Fibroblast of lung (primary cell): Measurements from ENCODE around the gene BPGM. TPM values are rescaled to one million over a fixed set of nuclear protein-coding genes. Genes with fewer than 3 reads are reported as not detected.
A peak's percentile ranks its signal among the peaks of the same experiment; 100 is the strongest.

Experiments
- DNase-seq, 2 donors: peaks; one replicate each; pipeline versions ENCODE4 v3.0.0 to v3.0.0-alpha.2; 2010; ENCODE audit warnings: low read depth in 2 of 2
- H2AFZ ChIP-seq: 2 replicates; pipeline ENCODE4 v1.5.1; 2012; ENCODE audit warnings: low read length, control low read depth, inconsistent platforms
- H3K27ac ChIP-seq: 2 replicates; pipeline ENCODE4 v1.5.1; 2011; ENCODE audit warnings: low read length, control low read depth; ENCODE audit not compliant: insufficient read depth
- H3K27me3 ChIP-seq: 2 replicates; pipeline ENCODE4 v1.5.1; 2011; ENCODE audit warnings: mild to moderate bottlenecking, low read length; ENCODE audit not compliant: control insufficient read depth, insufficient read depth
- H3K36me3 ChIP-seq: 2 replicates; pipeline ENCODE4 v1.5.1; 2011; ENCODE audit warnings: low read length; ENCODE audit not compliant: control insufficient read depth, insufficient read depth
- H3K4me1 ChIP-seq: 2 replicates; pipeline ENCODE4 v1.5.1; 2011; ENCODE audit warnings: low read length; ENCODE audit not compliant: control insufficient read depth, insufficient read depth; ENCODE audit errors: extremely low read depth
- H3K4me2 ChIP-seq: 2 replicates; pipeline ENCODE4 v1.5.1; 2011; ENCODE audit warnings: low read length, control low read depth; ENCODE audit not compliant: insufficient read depth; ENCODE audit errors: extremely low read depth
- H3K4me3 ChIP-seq, 4 experiments: fragments of 200-600 bp in 1 of 4; sonication (generic) in 1 of 4; replicated peaks in 1 of 4; 2 replicates each; pipeline ENCODE4 v1.5.1; 2011 to 2016; ENCODE audit warnings: low read length in 4 of 4, low read depth in 3 of 4, mild to moderate bottlenecking in 3 of 4, control low read depth in 2 of 4, inconsistent platforms in 1 of 4, mixed read lengths in 1 of 4; ENCODE audit not compliant: insufficient read depth in 1 of 4; ENCODE audit errors: control extremely low read depth in 1 of 4
- H3K79me2 ChIP-seq: 2 replicates; pipeline ENCODE4 v1.5.1; 2012; ENCODE audit warnings: mild to moderate bottlenecking, low read length, inconsistent platforms; ENCODE audit not compliant: control insufficient read depth, insufficient read depth
- H3K9ac ChIP-seq: 2 replicates; pipeline ENCODE4 v1.5.1; 2011; ENCODE audit warnings: mild to moderate bottlenecking, low read length, control low read depth; ENCODE audit not compliant: insufficient read depth
- H3K9me3 ChIP-seq: 2 replicates; pipeline ENCODE4 v1.5.1; 2012; ENCODE audit warnings: low read depth, low read length; ENCODE audit not compliant: control insufficient read depth, insufficient read depth
- H4K20me1 ChIP-seq: 2 replicates; pipeline ENCODE4 v1.5.1; 2011; ENCODE audit warnings: low read length; ENCODE audit not compliant: control insufficient read depth, insufficient read depth; ENCODE audit errors: extremely low read depth
- CTCF ChIP-seq, 2 donors: IDR thresholded peaks in 1 of 2; conservative IDR thresholded peaks in 1 of 2; 1 replicate in 1 of 2; 2 replicates in 1 of 2; pipeline ENCODE4 v1.5.1; 2011 to 2012; ENCODE audit warnings: low read length in 2 of 2, control low read depth in 1 of 2, inconsistent platforms in 1 of 2, low read depth in 1 of 2, mild to moderate bottlenecking in 1 of 2
- EZH2 ChIP-seq: IDR thresholded peaks from 2 replicates; pipeline ENCODE4 v1.5.1; 2012; ENCODE audit warnings: low read length, control low read depth, mild to moderate bottlenecking; ENCODE audit errors: missing control alignments
- polyA minus RNA-seq: library from RNA; depleted of rRNA, polyadenylated mRNA; stranded (reverse); fragments of >200 nt; gene quantifications from 2 replicates; pipeline ENCODE4 v1.2.3, GENCODE V29; 2011; ENCODE audit warnings: low replicate concordance
- polyA plus RNA-seq, 2 donors: library from polyadenylated mRNA; depleted of rRNA in 1 of 2; stranded (reverse) in 1 of 2; unstranded in 1 of 2; fragments of >200 nt; gene quantifications; 2 replicates each; pipeline ENCODE4 v1.2.1, GENCODE V29; 2011 to 2012; ENCODE audit warnings: missing spikeins in 1 of 2
- total RNA-seq: library from RNA; depleted of rRNA; stranded (reverse); fragments of >200 nt; gene quantifications from 2 replicates; pipeline ENCODE4 v1.2.1, GENCODE V29; 2014

Gene BPGM
- total RNA-seq (19.0 and 25.8 TPM in 2 replicates), polyA plus RNA-seq (24.0 and 29.7 TPM in 2 replicates), polyA minus RNA-seq (1.6 TPM in 1 of 2 replicates, not detected in the other)
- 13.7 and 16.8 TPM in 2 replicates for polyA plus RNA-seq (2012)

DNA sequence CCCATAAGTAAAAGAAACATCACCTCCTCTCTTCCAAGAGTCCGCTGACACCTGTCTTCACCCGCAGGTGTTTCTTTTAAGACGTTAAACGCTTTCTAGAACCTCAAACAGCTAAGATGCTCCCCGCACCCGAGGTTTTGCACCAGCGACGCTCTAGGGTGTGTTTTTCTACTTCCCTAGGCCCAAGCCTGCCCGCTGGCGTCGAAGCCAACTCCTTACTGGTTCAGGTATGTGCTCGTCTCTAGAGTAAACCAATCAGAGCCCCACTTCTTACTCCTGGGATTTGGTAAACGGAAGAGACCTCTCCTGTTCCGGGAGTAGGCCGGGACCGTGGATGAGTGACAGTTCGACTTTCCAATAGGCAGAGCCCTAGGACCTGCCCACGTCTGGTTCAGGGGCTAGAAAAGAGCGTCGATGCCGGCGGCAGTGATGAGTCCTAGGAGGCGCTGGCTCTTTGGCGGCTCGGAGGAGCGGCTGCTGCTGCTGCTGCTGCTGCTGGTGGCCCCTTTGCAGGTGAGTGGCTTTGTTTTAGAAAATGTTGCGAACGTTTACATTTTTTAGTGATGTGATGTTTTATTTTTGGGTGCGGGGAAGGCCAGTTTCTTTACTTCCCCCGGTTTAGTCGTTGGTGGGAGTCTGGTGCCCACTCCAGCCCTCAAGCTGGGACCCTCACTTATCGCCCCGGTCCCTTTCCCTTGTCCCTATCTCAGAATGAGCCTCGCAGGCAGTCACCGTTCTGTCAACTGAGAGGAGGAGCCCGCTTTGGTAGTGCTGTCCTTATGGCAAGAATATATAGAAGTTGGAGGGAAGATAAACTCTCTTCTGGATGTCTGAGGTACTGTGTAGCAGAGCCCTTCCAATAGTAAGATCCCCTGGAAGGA is at the start of gene BPGM:
Gene BPGM (plus strand): TSS at position 429 of the 881 bp plus-strand sequence. CDS start 14,655 bp downstream, outside the sequence.
- H4K20me1 ChIP-seq, result no peaks in the 10 kb centered on the region
- no peaks in the 10 kb centered on the region for H3K36me3 ChIP-seq
- peak within 1 kb of the TSS; percentile 85 for H3K27ac ChIP-seq
- peaks cover 11% of the 10 kb centered on the region for H3K79me2 ChIP-seq
- DNase-seq, result peak; percentile 100
- H3K4me3 ChIP-seq, result peak within 1 kb of the TSS; percentile 79 to 96 (median 92)
- no peaks in the 10 kb centered on the region for H3K27me3 ChIP-seq
- H3K9me3 ChIP-seq, result no peaks in the 10 kb centered on the region
- peak within 1 kb of the TSS; percentile 61 for H2AFZ ChIP-seq
- H3K4me1 ChIP-seq, result peaks cover 4% of the 10 kb centered on the region
- peak within 1 kb of the TSS; percentile 67 for H3K9ac ChIP-seq
- TF ChIP-seq CTCF (conservative IDR thresholded peaks at IDR 0.05 in 1 of 2, IDR thresholded peaks at IDR 0.05 in 1 of 2; ENCODE audit: low read depth in 1 of 2, low read length in 2 of 2) (peak in 1 of 2 donors; percentile 9), EZH2 (no peak)
- peak within 1 kb of the TSS; percentile 89 for H3K4me2 ChIP-seq

DNA sequence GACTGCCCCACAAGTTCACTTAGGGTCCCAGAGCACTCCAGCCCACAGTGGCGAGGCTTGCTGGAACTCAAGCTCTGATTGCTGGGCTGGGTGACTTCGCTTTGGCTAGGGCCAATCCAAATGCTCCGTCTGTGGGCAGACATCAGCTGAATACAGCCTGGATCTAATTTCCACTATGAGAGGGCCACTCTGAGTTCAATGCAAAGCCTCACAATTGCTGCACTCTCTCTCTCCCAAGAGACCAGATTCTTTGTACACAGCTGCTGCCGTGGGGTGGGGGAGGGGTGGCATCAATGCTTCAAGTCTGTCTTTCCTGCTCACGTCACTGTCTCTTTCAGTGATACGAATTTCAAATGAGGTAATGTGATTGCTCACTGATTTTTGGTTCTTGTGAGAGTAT is 47.3 kb upstream of the BPGM start:
- H3K4me2 ChIP-seq, result no peak overlapping the region
- no peak overlapping the region for H3K27ac ChIP-seq
- H3K4me1 ChIP-seq, result peaks cover 3% of the 10 kb centered on the region
- H3K79me2 ChIP-seq, result no peaks in the 10 kb centered on the region
- no peaks in the 10 kb centered on the region for H3K27me3 ChIP-seq
- no peaks in the 10 kb centered on the region for H3K36me3 ChIP-seq
- no peak overlapping the region for H3K4me3 ChIP-seq
- H2AFZ ChIP-seq, result no peak overlapping the region
- TF ChIP-seq CTCF (conservative IDR thresholded peaks at IDR 0.05 in 1 of 2, IDR thresholded peaks at IDR 0.05 in 1 of 2; ENCODE audit: low read depth in 1 of 2, low read length in 2 of 2) (no peak), EZH2 (no peak)
- no peaks in the 10 kb centered on the region for H4K20me1 ChIP-seq
- no peak for DNase-seq
- no peak overlapping the region for H3K9ac ChIP-seq
- H3K9me3 ChIP-seq, result no peaks in the 10 kb centered on the region

GRCh38 chr7:134601459-134601858 is 45.2 kb upstream of the BPGM start:
- no peaks in the 10 kb centered on the region for H3K79me2 ChIP-seq
- no peaks in the 10 kb centered on the region for H3K9me3 ChIP-seq
- no peaks in the 10 kb centered on the region for H4K20me1 ChIP-seq
- H3K36me3 ChIP-seq, result no peaks in the 10 kb centered on the region
- H3K9ac ChIP-seq, result no peak overlapping the region
- peaks cover 3% of the 10 kb centered on the region for H3K4me1 ChIP-seq
- H2AFZ ChIP-seq, result no peak overlapping the region
- no peak for DNase-seq
- no peaks in the 10 kb centered on the region for H3K27me3 ChIP-seq
- H3K4me2 ChIP-seq, result no peak overlapping the region
- no peak overlapping the region for H3K27ac ChIP-seq
- TF ChIP-seq EZH2 (no peak), CTCF (conservative IDR thresholded peaks at IDR 0.05 in 1 of 2, IDR thresholded peaks at IDR 0.05 in 1 of 2; ENCODE audit: low read depth in 1 of 2, low read length in 2 of 2) (no peak)
- no peak overlapping the region for H3K4me3 ChIP-seq
